ENCODE data around the gene PLAAT2. TPM values are rescaled to one million over a fixed set of nuclear protein-coding genes. Genes with fewer than 3 reads are reported as not detected.

Gene PLAAT2
- total RNA-seq, 1 experiment from 2014 or later: 0.52 TPM

GRCh38 chr11:63598556-63598955 lies 35.4 kb upstream of the PLAAT2 start:
- no peak overlapping the region for H2BK15ac ChIP-seq (ENCODE audit: low read depth, low read length)
- H3K9me3 ChIP-seq (ENCODE audit: control insufficient read depth, low read depth, low read length): no peaks in the 10 kb centered on the region

More at GRCh38 chr11:63598556-63598955, 35.4 kb upstream of the PLAAT2 start:
- no CpG with 5 or more reads among the region's 4 CpGs for WGBS (ENCODE audit: extremely low coverage, insufficient read length, low lambda C conversion rate)
- Histone ChIP-seq H3K79me1 (ENCODE audit: insufficient read depth, low read depth, low read length, poor library complexity, severe bottlenecking) (peaks cover 9% of the 10 kb centered on the region), H4K91ac (ENCODE audit: insufficient read length, low read depth, low read length) (no peak overlapping the region), H3K9ac (ENCODE audit: extremely low read depth, insufficient read length, low read length) (no peak overlapping the region), H3K4ac (ENCODE audit: low read depth, low read length) (no peak overlapping the region), H3K27ac (ENCODE audit: insufficient read length, low read depth, low read length) (no peak overlapping the region), H2AFZ (ENCODE audit: low read length) (no peak overlapping the region), H4K5ac (ENCODE audit: insufficient read length, low read depth, low read length) (no peak overlapping the region), H3T11ph (ENCODE audit: low read length) (no peak overlapping the region), H3K23ac (ENCODE audit: insufficient read length, low read depth, low read length) (no peak overlapping the region), H2BK5ac (ENCODE audit: insufficient read length, low read length) (no peak overlapping the region), H3K4me1 (ENCODE audit: insufficient read depth, low read length) (no peaks in the 10 kb centered on the region), H2BK120ac (ENCODE audit: low read depth, low read length, poor library complexity, severe bottlenecking) (no peak overlapping the region), H3K56ac (ENCODE audit: insufficient read length, low read depth, low read length) (no peak overlapping the region), H3K27me3 (ENCODE audit: insufficient read depth, low read length) (no peaks in the 10 kb centered on the region), H4K20me1 (ENCODE audit: control insufficient read depth, insufficient read depth, insufficient read length) (no peaks in the 10 kb centered on the region), H3K23me2 (ENCODE audit: insufficient read length, low read depth, low read length, poor library complexity, severe bottlenecking) (no peaks in the 10 kb centered on the region), H3K18ac (ENCODE audit: insufficient read length, low read depth, low read length) (no peak overlapping the region), H3K4me2 (ENCODE audit: insufficient read depth, insufficient read length, low read length) (no peak overlapping the region), H2AK5ac (ENCODE audit: insufficient read length, low read length) (no peak overlapping the region), H2BK20ac (ENCODE audit: low read depth, low read length, poor library complexity, severe bottlenecking) (no peak overlapping the region), H2BK12ac (ENCODE audit: insufficient read length, low read depth, low read length) (no peak overlapping the region), H3K79me2 (ENCODE audit: insufficient read depth, low read length) (no peaks in the 10 kb centered on the region; the same call in 1 of the 2 replicates), H4K8ac (replicated peaks; ENCODE audit: insufficient read length, low read depth, low read length) (no peak overlapping the region), H3K14ac (ENCODE audit: insufficient read depth, low read length) (no peak overlapping the region; the same call in 1 of the 2 replicates)
- H3K9me3 Mint-ChIP-seq: peaks cover 7 to 12% of the 10 kb centered on the region in 2 experiments
- no peak overlapping the region for H3K27ac Mint-ChIP-seq
- peaks cover 22 to 74% (median 53%) of the 10 kb centered on the region in 3 experiments; a peak in 6 of 7 replicates for H3K36me3 Mint-ChIP-seq (ENCODE audit: insufficient read depth in 1 of 3, low read depth in 3 of 3)
- no peak for TF ChIP-seq CTCF (conservative IDR thresholded peaks at IDR 0.05)
- H3K4me3 Mint-ChIP-seq: no peak overlapping the region
- peaks cover 9 to 28% of the 10 kb centered on the region in 2 experiments for H3K4me1 Mint-ChIP-seq
- no peaks in the 10 kb centered on the region for H3K27me3 Mint-ChIP-seq (ENCODE audit: low read depth)
- no peak for DNase-seq
